ENCODE measurements around the gene MLX.
"Not testable (repeated sequence)": the region's sequence is repeated elsewhere in the genome, so short reads cannot be mapped to it uniquely, and the experiment has no call there.

The MLX gene

GRCh38 chr17:42596386-42596785 is 29.5 kb downstream of the MLX start:
- no peaks in the 10 kb centered on the region for H3K9me3 Mint-ChIP-seq
- no peak overlapping the region for H3K4me3 Mint-ChIP-seq
- no peak for ATAC-seq (ENCODE audit: low read depth)
- H3K36me3 Mint-ChIP-seq = peaks cover 7% of the 10 kb centered on the region
- DNase-seq (ENCODE audit: low spot score in 2 of 2) = no peak
- no peaks in the 10 kb centered on the region for H3K27me3 Mint-ChIP-seq
- H3K4me1 Mint-ChIP-seq = peaks cover 6% of the 10 kb centered on the region
- no peak overlapping the region for H3K27ac Mint-ChIP-seq

- Mint-ChIP-seq H3K9me3 (no peaks in the 10 kb centered on the region), H3K4me1 (peaks cover 13% of the 10 kb centered on the region), H3K4me3 (no peak overlapping the region), H3K27me3 (no peaks in the 10 kb centered on the region), H3K27ac (no peak overlapping the region), H3K36me3 (peaks cover 6% of the 10 kb centered on the region)
- no peak for ATAC-seq (ENCODE audit: low read depth)
- no peak for DNase-seq (ENCODE audit: low spot score in 2 of 2)
These were observed 32.0 kb downstream of the MLX start for GRCh38 chr17:42598905-42599304.

GRCh38 chr17:42603318-42603717 is 36.4 kb downstream of the MLX start:
- ATAC-seq (ENCODE audit: low read depth) (peak; percentile 83), DNase-seq (ENCODE audit: low spot score in 2 of 2) (no peak)
- peak overlapping the region; percentile 21 for H3K4me3 Mint-ChIP-seq
- no peaks in the 10 kb centered on the region for H3K27me3 Mint-ChIP-seq
- no peaks in the 10 kb centered on the region for H3K9me3 Mint-ChIP-seq
- peaks cover 6% of the 10 kb centered on the region for H3K36me3 Mint-ChIP-seq
- H3K27ac Mint-ChIP-seq = peak overlapping the region; percentile 21
- peaks cover 34% of the 10 kb centered on the region for H3K4me1 Mint-ChIP-seq

- Mint-ChIP-seq H3K27ac (peak overlapping the region; percentile 93), H3K36me3 (peaks cover 6% of the 10 kb centered on the region), H3K4me1 (peaks cover 28% of the 10 kb centered on the region), H3K27me3 (no peaks in the 10 kb centered on the region), H3K9me3 (no peaks in the 10 kb centered on the region), H3K4me3 (peak overlapping the region; percentile 97)
- DNase-seq (ENCODE audit: low spot score in 2 of 2) (no peak), ATAC-seq (ENCODE audit: low read depth) (no peak)
These were observed 40.9 kb downstream of the MLX start for GRCh38 chr17:42607769-42608168.

GRCh38 chr17:42608305-42609181 is 41.6 kb downstream of the MLX start:
- Mint-ChIP-seq H3K4me1 (peaks cover 24% of the 10 kb centered on the region), H3K4me3 (peak overlapping the region; percentile 97), H3K36me3 (peaks cover 7% of the 10 kb centered on the region), H3K9me3 (no peaks in the 10 kb centered on the region), H3K27me3 (no peaks in the 10 kb centered on the region), H3K27ac (peak overlapping the region; percentile 93)
- ATAC-seq (ENCODE audit: low read depth) = peak; percentile 63
- no peak for DNase-seq (ENCODE audit: low spot score in 2 of 2)

GRCh38 chr17:42609182-42609813 is 42.4 kb downstream of the MLX start, which contains the start of the genes RETREG3 and TUBG1:
Gene RETREG3 (minus strand): TSS chr17:42609374. CDS start chr17:42609324, 50 bp downstream.
Gene TUBG1 (plus strand): TSS chr17:42609683. CDS start chr17:42609738, 55 bp downstream.
- peak; percentile 88 for ATAC-seq (ENCODE audit: low read depth)
- H3K9me3 Mint-ChIP-seq = no peaks in the 10 kb centered on the region
- H3K27me3 Mint-ChIP-seq = no peaks in the 10 kb centered on the region
- H3K4me3 Mint-ChIP-seq = peak within 1 kb of the TSS; percentile 97
- H3K4me1 Mint-ChIP-seq = peaks cover 22% of the 10 kb centered on the region
- peak; percentile 96 to 99 for DNase-seq (ENCODE audit: low spot score in 2 of 2)
- peak within 1 kb of the TSS; percentile 93 for H3K27ac Mint-ChIP-seq
- H3K36me3 Mint-ChIP-seq = peaks cover 11% of the 10 kb centered on the region

GRCh38 chr17:42609814-42610801 is 43.2 kb downstream of the MLX start:
- ATAC-seq (ENCODE audit: low read depth); H3K9me3 Mint-ChIP-seq; H3K27me3 Mint-ChIP-seq: not testable (repeated sequence)
- H3K4me1 Mint-ChIP-seq = peaks cover 16% of the 10 kb centered on the region
- peaks cover 11% of the 10 kb centered on the region for H3K36me3 Mint-ChIP-seq
- H3K4me3 Mint-ChIP-seq = peak overlapping the region; percentile 97
- peak overlapping the region; percentile 93 for H3K27ac Mint-ChIP-seq
- DNase-seq (ENCODE audit: low spot score in 2 of 2) = peak in 1 of 2 donors; percentile 12

- Mint-ChIP-seq H3K4me3 (no peak overlapping the region), H3K9me3 (no peaks in the 10 kb centered on the region), H3K4me1 (peaks cover 4% of the 10 kb centered on the region), H3K27me3 (no peaks in the 10 kb centered on the region), H3K36me3 (peaks cover 10% of the 10 kb centered on the region), H3K27ac (no peak overlapping the region)
- no peak for ATAC-seq (ENCODE audit: low read depth)
- no peak for DNase-seq (ENCODE audit: low spot score in 2 of 2)
These were observed 45.1 kb downstream of the MLX start for GRCh38 chr17:42612013-42612412.

GRCh38 chr17:42613699-42614295 is 46.9 kb downstream of the MLX start:
- Mint-ChIP-seq H3K36me3 (peaks cover 10% of the 10 kb centered on the region), H3K9me3 (no peaks in the 10 kb centered on the region), H3K4me3 (no peak overlapping the region), H3K4me1 (peaks cover 7% of the 10 kb centered on the region), H3K27me3 (no peaks in the 10 kb centered on the region), H3K27ac (no peak overlapping the region)
- ATAC-seq (ENCODE audit: low read depth) (no peak), DNase-seq (ENCODE audit: low spot score in 2 of 2) (no peak)

GRCh38 chr17:42617956-42618431 is 51.1 kb downstream of the MLX start:
- H3K9me3 Mint-ChIP-seq = no peaks in the 10 kb centered on the region
- DNase-seq (ENCODE audit: low spot score in 2 of 2) (no peak), ATAC-seq (ENCODE audit: low read depth) (no peak)
- H3K27ac Mint-ChIP-seq = peak overlapping the region; percentile 47
- no peaks in the 10 kb centered on the region for H3K27me3 Mint-ChIP-seq
- no peak overlapping the region for H3K4me3 Mint-ChIP-seq
- peaks cover 7% of the 10 kb centered on the region for H3K36me3 Mint-ChIP-seq
- peaks cover 11% of the 10 kb centered on the region for H3K4me1 Mint-ChIP-seq

- Mint-ChIP-seq H3K9me3 (no peaks in the 10 kb centered on the region), H3K27me3 (no peaks in the 10 kb centered on the region), H3K27ac (peak overlapping the region; percentile 47), H3K4me1 (peaks cover 11% of the 10 kb centered on the region), H3K4me3 (peak overlapping the region; percentile 63), H3K36me3 (peaks cover 5% of the 10 kb centered on the region)
- DNase-seq (ENCODE audit: low spot score in 2 of 2) = no peak
- ATAC-seq (ENCODE audit: low read depth) = peak; percentile 64
These were observed 51.7 kb downstream of the MLX start for GRCh38 chr17:42618442-42619150.

GRCh38 chr17:42621987-42622386 is 55.1 kb downstream of the MLX start:
- not testable (repeated sequence) for H3K27me3 Mint-ChIP-seq; DNase-seq (ENCODE audit: low spot score in 2 of 2); ATAC-seq (ENCODE audit: low read depth); H3K27ac Mint-ChIP-seq; H3K36me3 Mint-ChIP-seq; H3K4me3 Mint-ChIP-seq; H3K9me3 Mint-ChIP-seq
- H3K4me1 Mint-ChIP-seq = peaks cover 11% of the 10 kb centered on the region
